ENCODE data around the gene EMP1. TPM values are rescaled to one million over a fixed set of nuclear protein-coding genes. Genes with fewer than 3 reads are reported as not detected.
A peak's percentile ranks its signal among the peaks of the same experiment; 100 is the strongest.

The EMP1 gene
- total RNA-seq, 1 donor from 2014 or later: 163 TPM

- peak overlapping the region; percentile 2 for H3K4me3 Mint-ChIP-seq (ENCODE audit: unreplicated experiment)
- H3K36me3 Mint-ChIP-seq (ENCODE audit: unreplicated experiment): no peaks in the 10 kb centered on the region
- TF ChIP-seq, protein P1, sequence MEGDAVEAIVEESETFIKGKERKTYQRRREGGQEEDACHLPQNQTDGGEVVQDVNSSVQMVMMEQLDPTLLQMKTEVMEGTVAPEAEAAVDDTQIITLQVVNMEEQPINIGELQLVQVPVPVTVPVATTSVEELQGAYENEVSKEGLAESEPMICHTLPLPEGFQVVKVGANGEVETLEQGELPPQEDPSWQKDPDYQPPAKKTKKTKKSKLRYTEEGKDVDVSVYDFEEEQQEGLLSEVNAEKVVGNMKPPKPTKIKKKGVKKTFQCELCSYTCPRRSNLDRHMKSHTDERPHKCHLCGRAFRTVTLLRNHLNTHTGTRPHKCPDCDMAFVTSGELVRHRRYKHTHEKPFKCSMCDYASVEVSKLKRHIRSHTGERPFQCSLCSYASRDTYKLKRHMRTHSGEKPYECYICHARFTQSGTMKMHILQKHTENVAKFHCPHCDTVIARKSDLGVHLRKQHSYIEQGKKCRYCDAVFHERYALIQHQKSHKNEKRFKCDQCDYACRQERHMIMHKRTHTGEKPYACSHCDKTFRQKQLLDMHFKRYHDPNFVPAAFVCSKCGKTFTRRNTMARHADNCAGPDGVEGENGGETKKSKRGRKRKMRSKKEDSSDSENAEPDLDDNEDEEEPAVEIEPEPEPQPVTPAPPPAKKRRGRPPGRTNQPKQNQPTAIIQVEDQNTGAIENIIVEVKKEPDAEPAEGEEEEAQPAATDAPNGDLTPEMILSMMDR (IDR thresholded peaks at IDR 0.05): no peak
- no peak for DNase-seq (ENCODE audit: extremely low spot score, unreplicated experiment)
- no peaks in the 10 kb centered on the region for H3K9me3 Mint-ChIP-seq (ENCODE audit: unreplicated experiment)
- no peaks in the 10 kb centered on the region for H3K27me3 Mint-ChIP-seq (ENCODE audit: unreplicated experiment)
- H3K4me1 Mint-ChIP-seq (ENCODE audit: unreplicated experiment): peaks cover 60% of the 10 kb centered on the region
- H3K27ac Mint-ChIP-seq (ENCODE audit: unreplicated experiment): peak overlapping the region; percentile 90
Observed at GRCh38 chr12:13173012-13173932, 23.3 kb upstream of the EMP1 start.

GRCh38 chr12:13175499-13175898 is 21.0 kb upstream of the EMP1 start:
- Mint-ChIP-seq H3K27ac (ENCODE audit: unreplicated experiment) (peak overlapping the region; percentile 74), H3K36me3 (ENCODE audit: unreplicated experiment) (no peaks in the 10 kb centered on the region), H3K4me3 (ENCODE audit: unreplicated experiment) (no peak overlapping the region), H3K27me3 (ENCODE audit: unreplicated experiment) (no peaks in the 10 kb centered on the region), H3K9me3 (ENCODE audit: unreplicated experiment) (no peaks in the 10 kb centered on the region), H3K4me1 (ENCODE audit: unreplicated experiment) (peaks cover 75% of the 10 kb centered on the region)
- no peak for DNase-seq (ENCODE audit: extremely low spot score, unreplicated experiment)
- TF ChIP-seq, protein P1 (IDR thresholded peaks at IDR 0.05): no peak

GRCh38 chr12:13176256-13176655 is 20.3 kb upstream of the EMP1 start:
- Mint-ChIP-seq H3K36me3 (ENCODE audit: unreplicated experiment) (no peaks in the 10 kb centered on the region), H3K4me1 (ENCODE audit: unreplicated experiment) (peaks cover 70% of the 10 kb centered on the region), H3K4me3 (ENCODE audit: unreplicated experiment) (no peak overlapping the region), H3K27me3 (ENCODE audit: unreplicated experiment) (no peaks in the 10 kb centered on the region), H3K9me3 (ENCODE audit: unreplicated experiment) (no peaks in the 10 kb centered on the region), H3K27ac (ENCODE audit: unreplicated experiment) (no peak overlapping the region)
- no peak for DNase-seq (ENCODE audit: extremely low spot score, unreplicated experiment)
- TF ChIP-seq, protein P1 (IDR thresholded peaks at IDR 0.05): no peak

DNA sequence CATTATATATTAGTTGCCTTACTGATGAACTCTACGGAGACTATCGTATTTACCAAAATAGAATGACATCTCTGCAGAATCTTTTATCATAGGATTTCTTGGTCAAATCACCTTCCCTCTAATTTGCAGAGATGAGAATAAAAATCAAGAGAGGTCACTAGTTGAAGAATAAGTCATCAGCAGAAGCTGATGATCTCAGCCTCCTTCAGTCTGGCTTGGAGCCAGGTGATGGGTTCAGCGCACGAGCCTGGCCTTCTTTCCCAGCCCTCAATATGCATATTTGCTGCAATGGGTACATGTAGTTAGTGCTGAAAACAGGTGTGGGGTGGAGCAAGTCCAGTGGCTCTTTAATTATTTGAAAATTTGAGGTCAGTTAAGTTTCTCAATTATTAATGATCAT is 19.2 kb upstream of the EMP1 start:
- H3K4me1 Mint-ChIP-seq (ENCODE audit: unreplicated experiment): peaks cover 65% of the 10 kb centered on the region
- H3K9me3 Mint-ChIP-seq (ENCODE audit: unreplicated experiment): no peaks in the 10 kb centered on the region
- DNase-seq (ENCODE audit: extremely low spot score, unreplicated experiment): no peak
- H3K36me3 Mint-ChIP-seq (ENCODE audit: unreplicated experiment): no peaks in the 10 kb centered on the region
- H3K27me3 Mint-ChIP-seq (ENCODE audit: unreplicated experiment): no peaks in the 10 kb centered on the region
- H3K27ac Mint-ChIP-seq (ENCODE audit: unreplicated experiment): no peak overlapping the region
- H3K4me3 Mint-ChIP-seq (ENCODE audit: unreplicated experiment): no peak overlapping the region
- TF ChIP-seq, protein P1 (IDR thresholded peaks at IDR 0.05): no peak

- Mint-ChIP-seq H3K4me3 (ENCODE audit: unreplicated experiment) (no peak overlapping the region), H3K27ac (ENCODE audit: unreplicated experiment) (peak overlapping the region; percentile 8), H3K4me1 (ENCODE audit: unreplicated experiment) (peaks cover 60% of the 10 kb centered on the region), H3K36me3 (ENCODE audit: unreplicated experiment) (no peaks in the 10 kb centered on the region), H3K9me3 (ENCODE audit: unreplicated experiment) (no peaks in the 10 kb centered on the region), H3K27me3 (ENCODE audit: unreplicated experiment) (no peaks in the 10 kb centered on the region)
- no peak for DNase-seq (ENCODE audit: extremely low spot score, unreplicated experiment)
- TF ChIP-seq, protein P1 (IDR thresholded peaks at IDR 0.05): no peak
Observed at GRCh38 chr12:13177906-13178305, 18.6 kb upstream of the EMP1 start.

Measured in osteocyte (in vitro differentiated cells).